Measurements from ENCODE around the gene MBNL1. TPM values are rescaled to one million over a fixed set of nuclear protein-coding genes. Genes with fewer than 3 reads are reported as not detected.

The MBNL1 gene
- total RNA-seq, 6 experiments from 2014 or later: 49.9 to 89.6 (median 63.2) TPM

DNA sequence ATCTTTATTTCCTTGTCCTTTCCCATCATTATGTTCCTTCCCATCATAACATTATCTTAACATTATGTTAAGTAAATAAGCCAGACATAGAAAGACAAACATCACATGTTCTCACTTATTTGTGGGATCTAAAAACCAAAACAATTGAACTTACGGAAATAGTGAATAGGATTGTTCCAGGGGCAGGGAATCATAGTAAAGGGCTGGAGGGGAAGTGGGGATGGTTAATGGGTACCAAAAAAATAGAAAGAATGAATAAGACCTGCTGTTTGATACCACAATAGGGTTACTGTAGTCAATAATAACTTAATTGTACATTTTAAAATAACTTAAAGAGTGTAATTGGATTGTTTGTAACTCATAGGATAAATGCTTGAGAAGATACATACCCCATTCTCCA lies 36.7 kb upstream of the MBNL1 start:
- peaks cover 0 to 6% (median 0%) of the 10 kb centered on the region in 4 donors for H3K4me1 ChIP-seq
- TF ChIP-seq POLR2A (IDR thresholded peaks at IDR 0.05): no peak
- TF ChIP-seq, protein P1, sequence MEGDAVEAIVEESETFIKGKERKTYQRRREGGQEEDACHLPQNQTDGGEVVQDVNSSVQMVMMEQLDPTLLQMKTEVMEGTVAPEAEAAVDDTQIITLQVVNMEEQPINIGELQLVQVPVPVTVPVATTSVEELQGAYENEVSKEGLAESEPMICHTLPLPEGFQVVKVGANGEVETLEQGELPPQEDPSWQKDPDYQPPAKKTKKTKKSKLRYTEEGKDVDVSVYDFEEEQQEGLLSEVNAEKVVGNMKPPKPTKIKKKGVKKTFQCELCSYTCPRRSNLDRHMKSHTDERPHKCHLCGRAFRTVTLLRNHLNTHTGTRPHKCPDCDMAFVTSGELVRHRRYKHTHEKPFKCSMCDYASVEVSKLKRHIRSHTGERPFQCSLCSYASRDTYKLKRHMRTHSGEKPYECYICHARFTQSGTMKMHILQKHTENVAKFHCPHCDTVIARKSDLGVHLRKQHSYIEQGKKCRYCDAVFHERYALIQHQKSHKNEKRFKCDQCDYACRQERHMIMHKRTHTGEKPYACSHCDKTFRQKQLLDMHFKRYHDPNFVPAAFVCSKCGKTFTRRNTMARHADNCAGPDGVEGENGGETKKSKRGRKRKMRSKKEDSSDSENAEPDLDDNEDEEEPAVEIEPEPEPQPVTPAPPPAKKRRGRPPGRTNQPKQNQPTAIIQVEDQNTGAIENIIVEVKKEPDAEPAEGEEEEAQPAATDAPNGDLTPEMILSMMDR (IDR thresholded peaks at IDR 0.05): no peak
- 93% methylated on average over 1 of the region's 1 CpG for WGBS (ENCODE audit: insufficient coverage, low coverage, low lambda C conversion rate, missing lambda C conversion rate)
- intact Hi-C loops (cut with DNase I): no loop called here
- no peak overlapping the region for H3K27ac ChIP-seq
- DNase-seq: no peak
- no peak for ATAC-seq
- H3K27me3 ChIP-seq: no peaks in the 10 kb centered on the region
- H3K36me3 ChIP-seq: no peaks in the 10 kb centered on the region
- no peaks in the 10 kb centered on the region for H3K9me3 ChIP-seq
- H3K4me3 ChIP-seq: no peak overlapping the region

- WGBS (ENCODE audit: insufficient coverage, low coverage, low lambda C conversion rate, missing lambda C conversion rate): 84% methylated on average over 2 of the region's 2 CpGs
- Histone ChIP-seq H3K27me3 (no peaks in the 10 kb centered on the region), H3K27ac (no peak overlapping the region), H3K4me3 (no peak overlapping the region), H3K9me3 (no peaks in the 10 kb centered on the region), H3K36me3 (no peaks in the 10 kb centered on the region), H3K4me1 (peaks cover 0 to 6% (median 0%) of the 10 kb centered on the region in 4 donors)
- no peak for TF ChIP-seq POLR2A (IDR thresholded peaks at IDR 0.05)
- TF ChIP-seq, protein P1 (IDR thresholded peaks at IDR 0.05): no peak
- ATAC-seq (no peak), DNase-seq (no peak)
- intact Hi-C loops (cut with DNase I): no loop called here
These were observed 36.0 kb upstream of the MBNL1 start for GRCh38 chr3:152232679-152233078.

DNA sequence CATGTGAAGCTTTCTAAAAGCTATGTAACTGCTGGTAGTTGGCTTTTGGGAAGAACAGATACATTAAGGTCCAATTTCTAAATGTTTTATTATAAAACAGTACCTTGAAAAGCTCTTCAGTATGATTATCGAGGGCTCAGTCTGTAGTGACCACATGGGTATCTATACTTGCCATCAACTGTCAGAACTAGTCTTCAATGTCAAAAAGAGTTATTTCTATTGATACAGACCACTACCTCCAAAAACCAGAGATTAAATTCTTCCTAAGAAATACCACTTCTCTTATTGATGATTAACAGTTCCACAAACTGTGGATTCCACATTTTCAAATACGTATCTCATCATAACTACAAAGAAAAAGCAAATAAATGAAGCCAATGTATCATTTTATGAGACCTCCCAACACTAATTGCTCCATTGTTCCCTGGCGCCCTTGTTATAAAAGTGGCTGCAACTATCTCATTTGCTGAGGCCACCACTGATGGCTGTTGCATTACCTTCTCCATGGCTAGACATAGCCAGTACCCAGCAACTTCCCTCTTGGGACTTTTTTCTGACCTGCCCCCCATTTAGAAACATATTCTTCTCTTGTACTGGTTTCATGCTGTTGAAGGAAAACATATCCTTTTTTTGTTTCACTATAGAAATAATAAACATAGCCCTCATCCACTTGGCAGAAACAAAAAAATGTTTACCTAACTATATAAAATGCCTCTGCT lies 33.9 kb upstream of the MBNL1 start:
- 98% methylated on average over 3 of the region's 3 CpGs for WGBS (ENCODE audit: insufficient coverage, low coverage, low lambda C conversion rate, missing lambda C conversion rate)
- no peaks in the 10 kb centered on the region for H3K9me3 ChIP-seq
- H3K27me3 ChIP-seq: no peaks in the 10 kb centered on the region
- intact Hi-C loops (cut with DNase I): no loop called here
- ATAC-seq: no peak
- H3K36me3 ChIP-seq: no peaks in the 10 kb centered on the region
- DNase-seq: no peak
- H3K27ac ChIP-seq: no peak overlapping the region
- TF ChIP-seq, protein P1 (IDR thresholded peaks at IDR 0.05): no peak
- no peak for TF ChIP-seq POLR2A (IDR thresholded peaks at IDR 0.05)
- no peak overlapping the region for H3K4me3 ChIP-seq
- peaks cover 0 to 6% (median 0%) of the 10 kb centered on the region in 4 donors for H3K4me1 ChIP-seq

GRCh38 chr3:152235709-152236298 lies 32.9 kb upstream of the MBNL1 start:
- ATAC-seq: no peak
- intact Hi-C loops (cut with DNase I): no loop called here

More at GRCh38 chr3:152235709-152236298, 32.9 kb upstream of the MBNL1 start:
- no peaks in the 10 kb centered on the region for H3K36me3 ChIP-seq
- TF ChIP-seq POLR2A (IDR thresholded peaks at IDR 0.05): no peak
- TF ChIP-seq, protein P1 (IDR thresholded peaks at IDR 0.05): no peak
- H3K4me1 ChIP-seq: no peaks in the 10 kb centered on the region
- H3K27me3 ChIP-seq: no peaks in the 10 kb centered on the region
- H3K27ac ChIP-seq: no peak overlapping the region
- no peaks in the 10 kb centered on the region for H3K9me3 ChIP-seq
- no peak overlapping the region for H3K4me3 ChIP-seq
- 60% methylated on average over 1 of the region's 1 CpG for WGBS (ENCODE audit: insufficient coverage, low coverage, low lambda C conversion rate, missing lambda C conversion rate)
- DNase-seq: no peak
